OCI-LY1 (cell line): ENCODE results near the gene CYP2S1.

Experiments used
- H2AFZ ChIP-seq: fragments of 200-600 bp; sonication (generic), shearing (Covaris generic); 2 replicates; pipeline ENCODE4 v1.6.0; 2014; ENCODE audit warnings: antibody characterized with exemption, mild to moderate bottlenecking, low read length
- H3F3A ChIP-seq: fragments of 200-600 bp; sonication (generic), shearing (Covaris generic); 2 replicates; pipeline ENCODE4 v1.6.0; 2014; ENCODE audit warnings: mild to moderate bottlenecking, antibody characterized with exemption, low read length, moderate library complexity; ENCODE audit not compliant: insufficient read depth
- H3K27ac ChIP-seq: fragments of 200-600 bp; sonication (generic); 2 replicates; pipeline ENCODE4 v1.5.1; 2014; ENCODE audit warnings: low read length, mixed run types, mild to moderate bottlenecking, low read depth; ENCODE audit not compliant: poor library complexity, severe bottlenecking
- H3K27me3 ChIP-seq: fragments of 200-600 bp; sonication (generic); 2 replicates; pipeline ENCODE4 v1.6.0; 2014; ENCODE audit warnings: antibody characterized with exemption, mild to moderate bottlenecking, low read length, moderate library complexity; ENCODE audit not compliant: insufficient read depth
- H3K36me3 ChIP-seq: fragments of 200-600 bp; sonication (generic); 2 replicates; pipeline ENCODE4 v1.6.1; 2014; ENCODE audit warnings: mild to moderate bottlenecking, antibody characterized with exemption, low read length, moderate library complexity, mixed read lengths; ENCODE audit not compliant: insufficient read depth
- H3K4me1 ChIP-seq: fragments of 200-600 bp; sonication (generic); 2 replicates; pipeline ENCODE4 v1.5.1; 2014; ENCODE audit warnings: mild to moderate bottlenecking, low read length, moderate library complexity; ENCODE audit not compliant: insufficient read depth, severe bottlenecking
- H3K4me2 ChIP-seq: fragments of 200-600 bp; sonication (generic), shearing (Covaris generic); 2 replicates; pipeline ENCODE4 v1.6.1; 2014; ENCODE audit warnings: low read length
- H3K4me3 ChIP-seq: fragments of 200-600 bp; sonication (generic); 2 replicates; pipeline ENCODE4 v1.5.1; 2014; ENCODE audit warnings: low read length, low read depth, mild to moderate bottlenecking, mixed read lengths; ENCODE audit not compliant: poor library complexity, severe bottlenecking
- H3K79me2 ChIP-seq: fragments of 200-600 bp; shearing (Covaris generic); 2 replicates; pipeline ENCODE4 v1.6.1; 2016; ENCODE audit warnings: mixed run types, low read length, mixed read lengths; ENCODE audit not compliant: insufficient read depth
- H3K9ac ChIP-seq: fragments of 200-600 bp; sonication (generic), shearing (Covaris generic); 2 replicates; pipeline ENCODE4 v1.6.1; 2014; ENCODE audit warnings: mild to moderate bottlenecking, low read length, mixed read lengths
- H3K9me2 ChIP-seq: fragments of 200-600 bp; sonication (generic), shearing (Covaris generic); 2 replicates; pipeline ENCODE4 v1.6.1; 2014; ENCODE audit warnings: low read depth, mild to moderate bottlenecking, low read length, mixed read lengths
- H3K9me3 ChIP-seq: fragments of 200-600 bp; shearing (Covaris generic); 2 replicates; pipeline ENCODE4 v1.6.1; 2014; ENCODE audit warnings: low read length, mixed read lengths
- H4K20me1 ChIP-seq: fragments of 200-600 bp; sonication (generic), shearing (Covaris generic); 2 replicates; pipeline ENCODE4 v1.6.0; 2016; ENCODE audit warnings: mild to moderate bottlenecking, low read length; ENCODE audit not compliant: insufficient read depth
- EZH2 ChIP-seq: fragments of 200-600 bp; sonication (generic), shearing (Covaris generic); IDR thresholded peaks from 2 replicates; pipeline ENCODE4 v1.8.0; 2017; ENCODE audit warnings: borderline replicate concordance, mixed run types, mild to moderate bottlenecking, antibody characterized with exemption, low read length, moderate library complexity, mixed read lengths
- TF ChIP-seq, protein P1 (sequence below): fragments of 200-600 bp; sonication (generic), shearing (Covaris generic); IDR thresholded peaks from 2 replicates; pipeline ENCODE4 v1.5.1; 2017; ENCODE audit warnings: mild to moderate bottlenecking, antibody characterized with exemption, low read length, moderate library complexity, mixed read lengths

Gene CYP2S1

DNA sequence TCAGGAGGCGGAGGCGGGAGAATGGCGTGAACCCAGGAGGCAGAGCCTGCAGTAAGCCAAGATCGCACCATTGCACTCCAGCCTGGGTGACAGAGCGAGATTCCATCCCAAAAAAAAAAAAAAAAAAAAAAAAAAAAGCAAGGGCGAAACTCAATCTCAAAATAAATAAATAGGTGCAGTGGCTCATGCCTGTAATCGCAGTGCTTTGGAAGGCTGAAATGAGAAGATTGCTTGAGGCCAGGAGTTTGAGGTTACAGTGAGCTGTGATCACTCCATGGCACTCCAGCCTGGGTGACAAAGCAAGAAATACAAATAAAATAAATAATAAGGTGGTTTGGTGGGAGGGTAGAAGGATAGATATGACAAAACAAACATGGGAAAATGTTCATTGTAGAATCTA is 39.0 kb upstream of the CYP2S1 start:
- no peak for TF ChIP-seq EZH2
- TF ChIP-seq, protein P1, sequence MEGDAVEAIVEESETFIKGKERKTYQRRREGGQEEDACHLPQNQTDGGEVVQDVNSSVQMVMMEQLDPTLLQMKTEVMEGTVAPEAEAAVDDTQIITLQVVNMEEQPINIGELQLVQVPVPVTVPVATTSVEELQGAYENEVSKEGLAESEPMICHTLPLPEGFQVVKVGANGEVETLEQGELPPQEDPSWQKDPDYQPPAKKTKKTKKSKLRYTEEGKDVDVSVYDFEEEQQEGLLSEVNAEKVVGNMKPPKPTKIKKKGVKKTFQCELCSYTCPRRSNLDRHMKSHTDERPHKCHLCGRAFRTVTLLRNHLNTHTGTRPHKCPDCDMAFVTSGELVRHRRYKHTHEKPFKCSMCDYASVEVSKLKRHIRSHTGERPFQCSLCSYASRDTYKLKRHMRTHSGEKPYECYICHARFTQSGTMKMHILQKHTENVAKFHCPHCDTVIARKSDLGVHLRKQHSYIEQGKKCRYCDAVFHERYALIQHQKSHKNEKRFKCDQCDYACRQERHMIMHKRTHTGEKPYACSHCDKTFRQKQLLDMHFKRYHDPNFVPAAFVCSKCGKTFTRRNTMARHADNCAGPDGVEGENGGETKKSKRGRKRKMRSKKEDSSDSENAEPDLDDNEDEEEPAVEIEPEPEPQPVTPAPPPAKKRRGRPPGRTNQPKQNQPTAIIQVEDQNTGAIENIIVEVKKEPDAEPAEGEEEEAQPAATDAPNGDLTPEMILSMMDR: no peak
- Histone ChIP-seq H3K79me2 (no peaks in the 10 kb centered on the region), H4K20me1 (no peaks in the 10 kb centered on the region), H2AFZ (no peak overlapping the region), H3K4me2 (no peak overlapping the region), H3K9me2 (no peaks in the 10 kb centered on the region), H3K9ac (no peak overlapping the region), H3K36me3 (no peaks in the 10 kb centered on the region), H3K27me3 (no peaks in the 10 kb centered on the region), H3K4me1 (no peaks in the 10 kb centered on the region), H3K9me3 (no peaks in the 10 kb centered on the region), H3F3A (no peaks in the 10 kb centered on the region), H3K27ac (no peak overlapping the region), H3K4me3 (no peak overlapping the region)

DNA sequence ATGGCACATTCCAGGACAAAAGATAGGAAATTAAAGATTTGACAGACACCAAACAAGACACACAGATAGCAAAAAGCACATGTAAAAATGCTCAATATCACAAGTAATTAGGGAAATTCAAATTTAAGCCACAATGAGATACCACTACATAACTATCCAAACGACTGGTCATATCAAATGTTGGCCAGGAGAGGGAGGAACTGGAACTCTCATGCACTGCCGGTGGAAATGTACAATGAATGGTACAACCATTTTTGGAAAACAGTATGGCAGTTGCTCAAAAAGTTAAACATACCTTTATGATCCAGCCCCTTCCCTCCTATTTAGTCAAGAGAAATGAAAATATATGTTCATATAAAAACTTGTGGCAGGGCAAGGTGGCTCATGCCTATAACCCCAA is 36.8 kb upstream of the CYP2S1 start:
- Histone ChIP-seq H3K9me2 (no peaks in the 10 kb centered on the region), H3K4me3 (no peak overlapping the region), H3K9ac (no peak overlapping the region), H3K27ac (no peak overlapping the region), H3F3A (no peaks in the 10 kb centered on the region), H3K36me3 (no peaks in the 10 kb centered on the region), H3K27me3 (no peaks in the 10 kb centered on the region), H3K79me2 (no peaks in the 10 kb centered on the region), H3K4me1 (no peaks in the 10 kb centered on the region), H2AFZ (no peak overlapping the region), H4K20me1 (no peaks in the 10 kb centered on the region), H3K9me3 (no peaks in the 10 kb centered on the region), H3K4me2 (no peak overlapping the region)
- TF ChIP-seq, protein P1: no peak
- TF ChIP-seq EZH2: no peak

DNA sequence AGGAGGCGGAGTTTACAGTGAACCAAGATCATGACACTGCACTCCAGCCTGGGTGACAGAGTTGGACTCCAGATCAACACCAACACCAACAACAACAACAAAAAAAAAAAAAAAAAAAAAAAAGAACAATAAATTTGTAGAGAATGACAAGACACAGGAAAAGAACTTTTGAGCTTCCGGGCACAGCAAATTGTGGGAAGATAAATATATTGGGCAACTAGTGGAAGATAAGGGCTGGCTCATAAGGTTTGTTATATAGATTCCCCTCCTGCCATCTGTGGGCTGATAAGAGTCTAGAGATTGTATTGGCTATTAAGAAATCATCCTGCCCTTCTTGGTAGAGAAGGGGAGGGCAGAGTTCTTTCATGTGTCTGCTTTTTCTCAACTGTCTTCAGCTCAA is 33.1 kb upstream of the CYP2S1 start:
- Histone ChIP-seq H4K20me1 (no peaks in the 10 kb centered on the region), H2AFZ (no peak overlapping the region), H3K9me3 (no peaks in the 10 kb centered on the region), H3K4me1 (no peaks in the 10 kb centered on the region), H3K4me3 (no peak overlapping the region), H3K27me3 (no peaks in the 10 kb centered on the region), H3K36me3 (no peaks in the 10 kb centered on the region), H3K4me2 (no peak overlapping the region), H3K9me2 (no peaks in the 10 kb centered on the region), H3K27ac (no peak overlapping the region), H3F3A (no peaks in the 10 kb centered on the region), H3K9ac (no peak overlapping the region), H3K79me2 (no peaks in the 10 kb centered on the region)
- no peak for TF ChIP-seq EZH2
- TF ChIP-seq, protein P1: no peak
